CD8-positive, alpha-beta memory T cell (primary cell): Measurements from ENCODE around the gene BRD8. TPM values are rescaled to one million over a fixed set of nuclear protein-coding genes. Genes with fewer than 3 reads are reported as not detected.
"Not testable (repeated sequence)": the region's sequence is repeated elsewhere in the genome, so short reads cannot be mapped to it uniquely, and the experiment has no call there.

Experiments
- CTCF ChIA-PET: fragments of 350-600 bp; sonication (Branson Sonifier 250); formaldehyde crosslinking; loops from one replicate; lab custom pipeline; 2021; ENCODE audit warnings: antibody characterized with exemption; lab: Charles Lee
- POLR2A ChIA-PET: fragments of 350-600 bp; sonication (Branson Sonifier 250); formaldehyde crosslinking; loops from one replicate; lab custom pipeline; 2021; ENCODE audit warnings: antibody characterized with exemption; lab: Charles Lee
- DNase-seq, 5 donors: peaks; one replicate each; pipeline versions ENCODE4 v3.0.0 to v3.0.0-alpha.2; 2020 to 2022; ENCODE audit warnings: mixed read lengths in 1 of 5
- H3K27ac ChIP-seq: one replicate; pipeline ENCODE4 v1.7.0; 2013; ENCODE audit warnings: low read depth, mild to moderate bottlenecking, low read length, moderate library complexity
- H3K27me3 ChIP-seq: 2 replicates; pipeline ENCODE4 v1.7.0; 2013; ENCODE audit warnings: low read length, mild to moderate bottlenecking; ENCODE audit not compliant: insufficient read depth, poor library complexity, severe bottlenecking
- H3K36me3 ChIP-seq: 2 replicates; pipeline ENCODE4 v1.7.0; 2013; ENCODE audit warnings: mild to moderate bottlenecking, low read length, moderate library complexity; ENCODE audit not compliant: insufficient read depth
- H3K4me1 ChIP-seq: 2 replicates; pipeline ENCODE4 v1.7.0; 2013; ENCODE audit warnings: mild to moderate bottlenecking, low read length, moderate library complexity; ENCODE audit not compliant: insufficient read depth
- H3K4me3 ChIP-seq: 2 replicates; pipeline ENCODE4 v1.7.0; 2013; ENCODE audit warnings: mild to moderate bottlenecking, low read length
- H3K9me3 ChIP-seq: 2 replicates; pipeline ENCODE4 v1.7.0; 2013; ENCODE audit warnings: mild to moderate bottlenecking, low read length
- H3K27ac Mint-ChIP-seq, 8 donors: one replicate each; pipeline ENCODE4 v1.8.0; 2020 to 2021; ENCODE audit warnings: mixed read lengths in 8 of 8, mild to moderate bottlenecking in 6 of 8, inconsistent platforms in 3 of 8, moderate library complexity in 3 of 8
- H3K27me3 Mint-ChIP-seq, 2 donors: one replicate each; pipeline ENCODE4 v1.8.0; 2020 to 2021; ENCODE audit warnings: mixed read lengths in 2 of 2, mild to moderate bottlenecking in 1 of 2, moderate library complexity in 1 of 2
- H3K36me3 Mint-ChIP-seq, 3 donors: one replicate each; pipeline ENCODE4 v1.8.0; 2020 to 2021; ENCODE audit warnings: mixed read lengths in 3 of 3, inconsistent platforms in 1 of 3, mild to moderate bottlenecking in 1 of 3
- H3K4me1 Mint-ChIP-seq, 3 donors: one replicate each; pipeline ENCODE4 v1.8.0; 2020 to 2021; ENCODE audit warnings: mixed read lengths in 3 of 3, inconsistent platforms in 1 of 3, mild to moderate bottlenecking in 1 of 3
- H3K4me3 Mint-ChIP-seq, 7 donors: one replicate each; pipeline ENCODE4 v1.8.0; 2020 to 2021; ENCODE audit warnings: mixed read lengths in 7 of 7, mild to moderate bottlenecking in 6 of 7, moderate library complexity in 4 of 7, inconsistent platforms in 2 of 7
- H3K9me3 Mint-ChIP-seq, 5 donors: one replicate each; pipeline ENCODE4 v1.8.0; 2020 to 2022; ENCODE audit warnings: mixed read lengths in 5 of 5, mild to moderate bottlenecking in 3 of 5, moderate library complexity in 2 of 5, inconsistent platforms in 1 of 5
- polyA plus RNA-seq: library from polyadenylated mRNA; unstranded; fragments of 300-500 nt; fragmentation: Illumina TruSeq; gene quantifications from one replicate; pipeline ENCODE4 v1.2.3, GENCODE V29; 2021
- total RNA-seq, 2 experiments: library from RNA; stranded (reverse); gene quantifications; one replicate each; pipeline ENCODE4 v1.2.3, GENCODE V29; 2021

Gene BRD8
- total and polyA plus RNA-seq, 3 experiments from 2014 or later, result 23.2 to 64.8 (median 62.6) TPM

DNA sequence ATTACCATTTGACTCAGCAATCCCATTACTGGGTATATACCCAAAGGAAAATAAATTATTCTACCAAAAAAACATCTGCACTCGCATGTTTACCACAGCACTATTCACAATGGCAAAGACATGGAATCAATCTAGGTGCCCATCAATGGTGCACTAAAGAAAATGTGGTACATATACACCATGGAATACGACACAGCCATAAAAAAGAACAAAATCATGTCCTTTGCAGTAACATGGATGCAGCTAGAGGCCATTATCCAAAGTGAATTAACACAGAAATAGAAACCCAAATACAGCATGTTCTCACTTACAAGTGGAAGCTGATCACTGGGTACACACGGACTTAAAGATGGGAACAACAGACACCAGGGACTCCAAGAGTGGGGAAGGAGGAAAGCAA is 32.6 kb upstream of the BRD8 start:
- no peaks in the 10 kb centered on the region for H3K27me3 Mint-ChIP-seq
- H3K36me3 ChIP-seq, result peaks cover 12% of the 10 kb centered on the region
- no peaks in the 10 kb centered on the region for H3K27me3 ChIP-seq
- no peak overlapping the region for H3K27ac ChIP-seq
- H3K9me3 Mint-ChIP-seq, result no peaks in the 10 kb centered on the region
- H3K4me1 ChIP-seq, result peaks cover 21% of the 10 kb centered on the region
- ChIA-PET CTCF (no interaction called here), POLR2A (no interaction called here)
- no peak overlapping the region for H3K4me3 ChIP-seq
- no peak for DNase-seq
- H3K4me1 Mint-ChIP-seq, result peaks cover 26 to 34% (median 33%) of the 10 kb centered on the region in 3 donors
- H3K4me3 Mint-ChIP-seq, result peak overlapping the region in 6 of 7 donors; percentile 10 to 80 (median 59)
- peaks cover 0 to 30% (median 6%) of the 10 kb centered on the region in 3 donors for H3K36me3 Mint-ChIP-seq
- no peaks in the 10 kb centered on the region for H3K9me3 ChIP-seq
- peak overlapping the region in 3 of 8 donors; percentile 14 to 84 (median 81) for H3K27ac Mint-ChIP-seq

DNA sequence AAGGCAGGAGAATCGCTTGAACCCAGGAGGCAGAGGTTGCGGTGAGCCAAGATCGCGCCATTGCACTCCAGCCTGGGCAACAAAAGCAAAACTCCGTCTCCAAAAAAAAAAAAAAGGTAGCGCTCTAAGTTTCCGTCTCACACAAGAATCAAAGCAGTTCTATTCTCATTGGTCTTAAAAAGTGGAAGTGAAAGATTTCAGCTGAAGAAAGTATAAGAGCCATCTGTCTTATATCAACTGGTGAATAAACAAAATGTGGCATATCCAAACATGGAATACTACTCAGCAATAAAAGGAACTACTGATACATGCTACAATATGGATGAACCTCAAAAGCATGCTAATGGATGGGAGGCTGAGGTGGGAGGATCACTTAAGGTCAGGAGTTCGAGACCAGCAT is 15.4 kb upstream of the BRD8 start:
- peaks cover 3 to 77% (median 15%) of the 10 kb centered on the region in 3 donors for H3K36me3 Mint-ChIP-seq
- DNase-seq, H3K9me3 ChIP-seq, H3K27me3 ChIP-seq, H3K4me3 ChIP-seq, H3K4me1 ChIP-seq, H3K4me3 Mint-ChIP-seq, H3K27me3 Mint-ChIP-seq, H3K9me3 Mint-ChIP-seq, H3K27ac ChIP-seq, H3K4me1 Mint-ChIP-seq, POLR2A ChIA-PET, H3K27ac Mint-ChIP-seq: not testable (repeated sequence)
- CTCF ChIA-PET, result interaction anchor here (1.1 kb wide), 1 partner anchor 158 kb away, joined by 3 read pairs; no protein-coding TSS in a partner anchor
- peaks cover 20% of the 10 kb centered on the region for H3K36me3 ChIP-seq

DNA sequence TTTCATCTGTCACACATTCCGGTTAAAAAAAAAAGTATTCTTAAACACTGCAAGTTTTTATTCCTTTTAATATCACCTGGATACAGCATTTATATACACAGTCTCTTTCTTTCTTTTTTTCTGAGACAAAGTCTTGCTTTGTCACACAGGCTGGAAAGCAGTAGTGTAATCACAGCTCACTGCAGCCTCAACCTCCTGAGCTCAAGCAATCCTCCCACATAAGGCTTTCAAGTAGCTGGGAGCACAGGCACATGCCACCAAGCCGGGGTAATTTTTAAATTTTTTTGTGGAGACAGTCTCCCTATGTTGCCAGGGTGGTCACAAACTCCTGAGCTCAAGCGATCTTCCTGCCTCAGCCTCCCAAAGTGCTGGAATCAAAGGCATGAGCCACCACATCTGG is 14.4 kb upstream of the BRD8 start:
- DNase-seq, result no peak
- Mint-ChIP-seq H3K27me3 (no peaks in the 10 kb centered on the region), H3K36me3 (peaks cover 3 to 78% (median 15%) of the 10 kb centered on the region in 3 donors), H3K4me3 (no peak overlapping the region), H3K27ac (no peak overlapping the region), H3K4me1 (no peaks in the 10 kb centered on the region), H3K9me3 (no peaks in the 10 kb centered on the region)
- Histone ChIP-seq H3K27ac (no peak overlapping the region), H3K36me3 (peaks cover 31% of the 10 kb centered on the region), H3K9me3 (no peaks in the 10 kb centered on the region), H3K4me1 (no peaks in the 10 kb centered on the region), H3K27me3 (no peaks in the 10 kb centered on the region), H3K4me3 (no peak overlapping the region)
- ChIA-PET CTCF (interaction anchor here (1.1 kb wide), 1 partner anchor 159 kb away, joined by 3 read pairs; no protein-coding TSS in a partner anchor), POLR2A (no interaction called here)

DNA sequence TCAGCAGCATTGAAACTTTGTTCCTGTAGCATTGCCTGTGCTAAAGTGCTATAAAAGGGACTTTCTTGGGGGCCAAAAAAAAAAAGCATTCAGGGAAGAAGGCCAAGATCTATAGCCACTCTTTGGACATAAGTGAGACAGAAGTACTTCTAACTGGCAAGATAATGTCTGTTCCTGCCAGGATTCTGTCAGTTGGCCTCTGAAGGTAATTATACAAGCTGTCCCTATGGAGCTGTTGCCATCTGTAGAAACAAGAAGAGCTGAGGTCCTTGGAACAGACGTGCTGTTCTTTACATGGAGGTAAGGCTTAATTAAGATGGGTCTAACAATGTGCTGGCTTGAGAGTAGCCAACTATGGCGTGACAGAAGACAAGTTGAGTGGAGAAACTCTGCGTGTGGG is 10.2 kb upstream of the BRD8 start:
- CTCF ChIA-PET, result interaction anchor here (0.8 to 2.1 kb wide), 3 partner anchors 40 to 389 kb away, joined by 4 to 8 read pairs (median 4); partner anchors contain the start of gene KDM3B
- H3K27ac Mint-ChIP-seq, result no peak overlapping the region
- no peaks in the 10 kb centered on the region for H3K4me1 Mint-ChIP-seq
- POLR2A ChIA-PET, result no interaction called here
- no peaks in the 10 kb centered on the region for H3K9me3 Mint-ChIP-seq
- peaks cover 32% of the 10 kb centered on the region for H3K36me3 ChIP-seq
- H3K27ac ChIP-seq, result no peak overlapping the region
- no peaks in the 10 kb centered on the region for H3K27me3 ChIP-seq
- no peaks in the 10 kb centered on the region for H3K27me3 Mint-ChIP-seq
- no peak for DNase-seq
- no peak overlapping the region for H3K4me3 Mint-ChIP-seq
- H3K9me3 ChIP-seq, result no peaks in the 10 kb centered on the region
- no peaks in the 10 kb centered on the region for H3K4me1 ChIP-seq
- H3K4me3 ChIP-seq, result no peak overlapping the region
- H3K36me3 Mint-ChIP-seq, result peaks cover 0 to 83% (median 6%) of the 10 kb centered on the region in 3 donors

DNA sequence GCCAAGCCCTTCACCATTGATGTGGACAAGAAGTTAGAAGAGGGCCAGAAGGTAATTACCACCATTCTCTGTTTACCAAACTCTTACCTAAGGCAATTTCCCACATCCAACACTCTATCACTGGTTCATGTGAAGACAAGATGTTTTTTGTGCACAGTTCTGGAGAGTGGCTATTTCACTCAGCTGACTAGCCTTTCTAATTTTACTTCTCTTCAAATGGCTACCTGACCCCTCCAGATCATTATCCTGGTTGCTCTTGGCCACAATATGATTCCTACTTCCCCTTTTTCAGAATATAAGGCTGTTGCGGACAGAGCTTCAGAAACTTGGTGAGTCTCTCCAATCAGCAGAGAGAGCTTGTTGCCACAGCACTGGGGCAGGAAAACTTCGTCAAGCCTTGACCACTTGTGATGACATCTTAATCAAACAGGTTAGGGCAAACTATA is 7.6 kb upstream of the BRD8 start:
- peak overlapping the region in 6 of 8 donors; percentile 17 to 84 (median 40) for H3K27ac Mint-ChIP-seq

DNA sequence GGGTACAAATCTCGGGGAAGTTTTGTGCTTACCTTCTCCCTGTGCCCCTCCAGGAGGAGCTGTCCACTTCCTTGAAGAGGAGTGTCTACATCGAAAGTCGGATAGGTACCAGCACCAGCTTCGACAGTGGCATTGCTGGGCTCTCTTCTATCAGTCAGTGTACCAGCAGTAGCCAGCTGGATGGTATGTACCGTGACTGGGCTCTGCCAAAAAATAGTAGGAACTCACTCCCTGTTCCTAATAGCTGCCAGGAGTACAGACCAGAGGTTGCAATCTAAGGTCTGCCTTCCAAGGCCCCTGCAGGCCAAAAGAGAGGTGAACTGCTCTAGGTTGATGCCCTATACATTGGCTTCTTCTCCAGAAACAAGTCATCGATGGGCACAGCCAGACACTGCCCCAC is 4.4 kb upstream of the BRD8 start:
- Histone ChIP-seq H3K4me3 (no peak overlapping the region), H3K9me3 (no peaks in the 10 kb centered on the region), H3K27me3 (no peaks in the 10 kb centered on the region), H3K36me3 (peaks cover 7% of the 10 kb centered on the region), H3K4me1 (peaks cover 7% of the 10 kb centered on the region), H3K27ac (no peak overlapping the region)
- no peaks in the 10 kb centered on the region for H3K27me3 Mint-ChIP-seq
- H3K4me3 Mint-ChIP-seq, result peak overlapping the region in 1 of 7 donors; percentile 68
- ChIA-PET CTCF (no interaction called here), POLR2A (no interaction called here)
- no peak for DNase-seq
- peaks cover 0 to 28% (median 2%) of the 10 kb centered on the region in 3 donors for H3K36me3 Mint-ChIP-seq
- peaks cover 0 to 5% (median 3%) of the 10 kb centered on the region in 3 donors for H3K4me1 Mint-ChIP-seq
- H3K27ac Mint-ChIP-seq, result peak overlapping the region in 1 of 8 donors; percentile 68
- H3K9me3 Mint-ChIP-seq, result no peaks in the 10 kb centered on the region

More for the DNA sequence above, 7.6 kb upstream of the BRD8 start:
- POLR2A ChIA-PET, result no interaction called here
- peaks cover 19% of the 10 kb centered on the region for H3K36me3 ChIP-seq
- DNase-seq, result no peak
- CTCF ChIA-PET, result no interaction called here
- no peak overlapping the region for H3K4me3 ChIP-seq
- H3K4me1 ChIP-seq, result no peaks in the 10 kb centered on the region
- H3K27ac ChIP-seq, result no peak overlapping the region
- no peaks in the 10 kb centered on the region for H3K27me3 Mint-ChIP-seq
- H3K27me3 ChIP-seq, result no peaks in the 10 kb centered on the region
- no peaks in the 10 kb centered on the region for H3K4me1 Mint-ChIP-seq
- H3K9me3 Mint-ChIP-seq, result no peaks in the 10 kb centered on the region
- no peaks in the 10 kb centered on the region for H3K9me3 ChIP-seq
- H3K36me3 Mint-ChIP-seq, result peaks cover 0 to 58% (median 6%) of the 10 kb centered on the region in 3 donors
- no peak overlapping the region for H3K4me3 Mint-ChIP-seq

DNA sequence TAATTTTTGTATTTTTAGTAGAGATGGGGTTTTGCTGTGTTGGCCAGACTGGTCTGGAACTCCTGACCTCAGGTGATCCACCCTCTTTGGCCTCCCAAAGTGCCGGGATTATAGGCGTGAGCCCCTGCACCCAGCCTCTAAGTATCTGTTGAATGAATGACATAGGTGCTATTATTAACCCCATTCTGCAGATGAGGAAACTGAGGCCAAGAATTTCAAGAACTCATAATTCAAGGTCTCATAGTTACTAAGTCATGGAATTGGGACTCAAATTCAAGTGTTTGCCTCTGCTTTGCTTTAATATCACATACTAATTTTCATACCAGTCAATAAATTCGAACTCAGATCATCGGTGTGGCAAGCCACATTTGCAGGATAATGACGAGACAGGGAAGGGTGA is 2.4 kb upstream of the BRD8 start:
- Mint-ChIP-seq H3K27ac (peak overlapping the region in 1 of 8 donors; percentile 60), H3K9me3 (no peaks in the 10 kb centered on the region), H3K4me1 (peaks cover 4 to 9% (median 6%) of the 10 kb centered on the region in 3 donors), H3K4me3 (no peak overlapping the region), H3K36me3 (peaks cover 0 to 21% (median 2%) of the 10 kb centered on the region in 3 donors), H3K27me3 (no peaks in the 10 kb centered on the region)
- Histone ChIP-seq H3K36me3 (no peaks in the 10 kb centered on the region), H3K4me1 (peaks cover 13% of the 10 kb centered on the region), H3K4me3 (no peak overlapping the region), H3K27me3 (no peaks in the 10 kb centered on the region), H3K27ac (no peak overlapping the region), H3K9me3 (no peaks in the 10 kb centered on the region)
- CTCF ChIA-PET, result no interaction called here
- no peak for DNase-seq
- POLR2A ChIA-PET, result no interaction called here

DNA sequence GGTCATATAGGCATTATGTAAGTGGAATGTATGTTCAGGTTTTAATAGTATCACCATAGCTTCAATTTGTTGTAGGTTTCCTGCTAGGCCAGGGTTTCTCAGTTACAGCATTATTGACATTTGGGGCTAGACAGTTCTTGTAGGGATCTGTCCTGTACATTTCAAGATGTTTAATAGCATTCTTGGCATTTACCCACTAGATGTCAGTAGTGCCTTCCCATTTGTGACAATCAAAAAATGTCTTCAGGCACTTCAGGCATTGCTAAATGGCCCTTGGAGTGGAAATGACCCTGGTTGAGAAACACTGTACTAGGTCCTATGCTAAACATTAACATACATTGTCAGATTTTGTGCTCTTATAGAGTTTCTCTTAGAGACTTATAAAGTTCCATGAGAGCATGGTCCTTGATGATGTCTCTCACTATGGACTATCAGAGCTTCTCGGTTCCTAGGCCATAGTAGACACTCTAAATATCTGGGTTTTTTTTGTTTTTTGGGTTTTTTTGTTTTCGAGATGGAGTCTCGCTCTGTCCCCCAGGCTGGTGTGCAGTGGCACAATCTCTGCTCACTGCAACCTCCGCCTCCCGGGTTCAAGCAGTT is 1.9 kb upstream of the BRD8 start:
- ChIA-PET POLR2A (no interaction called here), CTCF (no interaction called here)
- Mint-ChIP-seq H3K4me3 (peak overlapping the region in 2 of 7 donors; percentile 32 to 50), H3K36me3 (peaks cover 0 to 22% (median 3%) of the 10 kb centered on the region in 3 donors), H3K4me1 (peaks cover 4 to 11% (median 7%) of the 10 kb centered on the region in 3 donors), H3K9me3 (no peaks in the 10 kb centered on the region), H3K27me3 (no peaks in the 10 kb centered on the region), H3K27ac (peak overlapping the region in 1 of 8 donors; percentile 27)
- peaks cover 13% of the 10 kb centered on the region for H3K4me1 ChIP-seq
- H3K27ac ChIP-seq, result no peak overlapping the region
- H3K36me3 ChIP-seq, result peaks cover 1% of the 10 kb centered on the region
- DNase-seq, result peak in 2 of 5 donors; percentile 14
- no peaks in the 10 kb centered on the region for H3K27me3 ChIP-seq
- no peak overlapping the region for H3K4me3 ChIP-seq
- no peaks in the 10 kb centered on the region for H3K9me3 ChIP-seq
